Retina (tissue), 1 donor: ENCODE results near the gene PEG3.

Source experiments
- DNase-seq: peaks from one replicate; pipeline ENCODE4 v3.0.0-alpha.2; 2016

Gene PEG3

DNA sequence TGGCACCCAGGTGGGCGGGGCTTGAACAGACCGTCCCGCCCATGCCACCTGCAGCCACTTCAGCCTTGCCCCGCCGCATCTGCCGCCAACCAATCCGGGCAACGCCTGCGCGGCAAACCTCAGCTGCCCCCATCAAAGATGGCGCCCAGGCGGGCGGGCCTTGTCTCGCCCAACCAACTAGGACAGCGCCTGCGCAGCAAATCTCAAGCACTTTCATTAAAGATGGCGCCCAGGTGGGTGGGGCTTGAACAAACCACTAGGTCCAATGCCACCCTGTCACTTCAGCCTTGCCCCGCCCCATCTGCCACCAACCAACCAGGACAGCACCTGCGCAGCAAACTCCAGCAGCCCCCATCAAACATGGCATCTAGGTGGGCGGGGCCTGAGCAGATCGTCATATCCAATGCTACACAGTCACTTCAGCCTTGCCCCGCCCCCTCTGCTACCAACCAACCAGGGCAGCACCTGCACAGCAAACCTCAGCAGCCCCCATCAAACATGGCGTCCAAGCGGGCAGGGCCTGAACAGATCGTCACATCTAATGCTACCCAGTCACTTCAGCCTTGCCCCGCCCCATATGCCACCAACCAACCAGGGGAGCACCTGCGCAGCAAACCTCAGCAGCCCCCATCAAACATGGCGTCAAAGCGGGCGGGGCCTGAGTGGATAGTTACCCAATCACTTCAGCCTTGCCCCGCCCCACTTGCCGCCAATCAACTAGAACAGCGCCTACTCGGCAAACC, 1.4 kb downstream of the PEG3 start:
- peak; percentile 96 for DNase-seq

DNA sequence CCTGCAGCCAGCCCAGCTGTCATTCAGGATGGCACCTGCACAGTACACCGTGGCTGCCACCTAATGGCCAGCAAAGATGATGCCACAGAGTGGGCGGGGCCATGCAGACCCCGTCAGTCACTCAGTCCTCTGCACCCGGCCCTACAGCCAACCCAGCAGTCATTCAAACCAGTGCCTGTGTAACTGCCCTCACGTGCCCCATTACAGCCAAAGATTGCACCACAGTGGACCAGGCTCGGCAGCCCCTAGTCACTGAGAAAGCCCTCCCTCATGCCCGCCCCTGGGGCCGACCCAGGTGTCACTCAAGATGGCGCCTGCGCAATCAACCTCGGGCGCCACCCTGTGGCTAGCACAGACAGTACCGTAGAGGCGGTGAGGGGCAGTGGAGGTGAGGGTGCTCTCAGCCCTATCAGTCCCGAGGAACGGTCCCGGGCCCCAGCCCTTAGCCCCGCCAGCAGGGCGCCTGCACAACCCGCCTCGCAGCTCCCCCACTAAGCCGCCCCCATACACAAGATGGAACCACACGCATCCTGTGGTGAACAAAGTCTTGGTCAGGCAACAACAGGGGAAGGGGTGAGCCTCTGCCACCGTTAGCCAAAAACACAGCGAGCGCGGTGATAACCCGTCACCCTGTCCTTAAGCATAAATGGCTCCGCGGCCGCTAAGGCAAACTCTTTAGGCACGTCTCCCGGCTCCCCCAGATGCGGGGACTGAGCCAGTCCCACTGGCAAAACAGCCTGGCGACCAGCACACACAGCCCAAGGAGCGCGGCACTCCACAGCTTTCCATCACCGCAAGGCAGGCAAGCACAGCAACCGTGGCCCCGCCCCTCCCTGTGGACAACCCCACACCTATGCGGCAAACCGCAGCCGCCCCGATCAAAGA, 2.3 kb downstream of the PEG3 start:
- DNase-seq: peak; percentile 94

DNA sequence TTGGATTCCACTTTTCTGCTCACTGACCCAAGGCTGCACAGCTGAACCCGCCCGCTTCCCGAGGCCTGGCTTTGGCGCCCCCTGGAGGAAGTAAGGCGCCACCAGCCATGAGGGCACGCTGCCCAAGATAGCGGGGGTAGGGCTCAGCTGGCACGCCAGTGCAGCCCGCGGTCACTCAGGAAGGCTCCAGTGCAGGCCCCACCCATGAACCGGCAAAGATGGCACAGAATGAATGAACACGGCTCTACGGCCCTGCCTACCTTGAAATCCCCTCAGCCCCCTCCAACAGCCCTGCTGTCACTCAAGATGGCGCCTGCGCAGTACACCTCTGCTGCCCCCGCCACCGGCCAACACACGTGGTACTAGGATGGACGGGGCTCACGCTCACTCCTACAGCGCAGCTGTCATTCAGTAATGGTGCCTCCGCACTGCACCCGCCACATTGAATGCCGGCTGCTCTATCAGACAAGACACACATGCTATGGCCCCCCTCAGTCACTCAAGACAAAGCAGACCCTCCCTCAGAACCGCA, 3.0 kb downstream of the PEG3 start:
- peak; percentile 93 for DNase-seq

DNA sequence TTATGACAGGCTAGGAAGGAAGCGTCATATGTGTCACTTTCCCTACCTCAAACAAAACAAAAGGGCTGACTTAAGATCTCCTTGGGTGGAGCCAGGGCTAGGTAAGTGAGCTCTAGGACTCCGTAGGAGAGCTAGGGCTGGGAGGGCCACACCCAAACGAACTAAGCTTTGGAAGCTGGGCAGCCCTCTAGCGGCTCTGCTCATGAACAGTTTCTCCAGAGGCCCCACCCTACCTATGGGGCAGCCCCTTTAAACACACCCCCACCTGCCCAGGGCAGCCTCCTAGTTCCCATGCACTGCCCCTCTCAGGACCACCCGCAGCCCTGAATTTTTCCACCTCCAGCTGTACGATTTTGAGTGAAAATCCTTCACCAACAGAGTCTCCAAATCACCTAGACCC, 3.5 kb downstream of the PEG3 start:
- DNase-seq: no peak

DNA sequence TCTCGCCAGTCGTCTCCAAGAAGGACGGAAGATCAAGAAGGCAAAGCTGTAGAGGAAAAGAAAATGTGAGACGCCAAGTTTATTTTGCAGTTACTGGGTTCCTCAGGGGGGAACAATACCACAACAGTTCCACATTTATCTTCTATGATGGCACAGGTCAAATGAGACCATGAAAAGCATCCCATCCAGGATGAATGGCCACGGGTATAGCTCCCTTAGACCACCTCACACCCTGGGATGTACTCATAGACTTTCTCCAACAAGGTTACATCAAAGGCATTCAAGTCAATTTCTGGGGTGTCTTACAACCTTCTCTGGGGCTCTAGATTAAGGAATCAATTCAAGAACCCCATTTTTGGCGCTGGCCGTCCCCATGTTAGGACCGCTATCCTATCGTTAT, 4.5 kb downstream of the PEG3 start:
- DNase-seq: no peak

DNA sequence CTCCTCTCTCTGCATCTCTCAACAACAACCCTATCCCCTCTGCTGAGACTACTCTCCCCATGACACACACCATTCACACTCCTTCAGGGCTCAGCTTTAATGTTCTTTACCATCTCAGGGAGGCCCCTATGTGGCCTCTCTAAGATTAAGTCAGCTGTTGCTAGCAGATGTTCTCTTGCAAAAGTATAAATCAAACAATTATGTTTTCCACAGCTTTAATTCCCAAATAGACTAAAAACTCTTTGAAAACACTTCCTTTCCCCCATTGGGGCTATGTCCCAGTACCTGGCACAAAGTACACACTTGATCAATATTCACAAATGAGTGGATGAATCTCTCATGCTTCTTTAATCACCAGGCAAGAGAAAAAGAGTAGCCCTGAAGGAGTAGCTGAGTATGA, 5.1 kb downstream of the PEG3 start:
- DNase-seq: no peak

DNA sequence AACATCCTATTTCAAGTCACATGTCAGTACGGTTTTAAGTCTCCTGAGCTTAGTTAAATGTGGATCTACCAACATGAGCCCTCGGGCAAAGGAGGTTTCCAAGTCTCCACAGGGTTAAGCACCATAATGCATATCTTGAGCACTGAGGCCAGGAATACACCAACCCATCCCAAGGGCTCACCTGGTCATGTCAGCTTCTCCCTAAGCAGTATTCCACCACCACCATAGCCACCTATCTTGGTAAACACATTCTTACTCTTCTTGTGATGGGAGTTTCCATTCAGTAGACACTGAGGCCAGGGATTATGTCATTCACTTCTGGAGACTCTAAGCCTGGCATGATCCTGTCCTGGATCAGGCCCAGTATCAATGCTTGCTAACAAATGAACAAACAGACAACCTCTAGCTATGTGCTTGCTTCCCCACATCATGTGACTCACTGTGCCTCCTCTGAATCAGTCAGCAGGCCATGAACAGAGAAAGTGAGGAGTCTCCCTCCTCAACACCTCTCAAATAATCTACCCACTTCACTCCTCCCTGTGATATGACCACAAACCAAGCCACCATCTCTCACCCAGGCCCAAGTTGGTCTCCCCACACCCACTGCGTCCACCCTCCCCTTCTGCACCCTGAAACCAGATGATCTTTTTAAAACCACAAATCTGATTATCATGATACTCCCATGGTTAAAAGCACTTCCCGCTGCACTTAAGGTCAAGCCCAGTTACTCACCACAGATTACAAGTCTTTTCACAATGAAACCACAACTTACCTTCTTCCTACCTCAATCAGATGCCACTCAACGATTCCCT, 5.8 kb downstream of the PEG3 start:
- no peak for DNase-seq

DNA sequence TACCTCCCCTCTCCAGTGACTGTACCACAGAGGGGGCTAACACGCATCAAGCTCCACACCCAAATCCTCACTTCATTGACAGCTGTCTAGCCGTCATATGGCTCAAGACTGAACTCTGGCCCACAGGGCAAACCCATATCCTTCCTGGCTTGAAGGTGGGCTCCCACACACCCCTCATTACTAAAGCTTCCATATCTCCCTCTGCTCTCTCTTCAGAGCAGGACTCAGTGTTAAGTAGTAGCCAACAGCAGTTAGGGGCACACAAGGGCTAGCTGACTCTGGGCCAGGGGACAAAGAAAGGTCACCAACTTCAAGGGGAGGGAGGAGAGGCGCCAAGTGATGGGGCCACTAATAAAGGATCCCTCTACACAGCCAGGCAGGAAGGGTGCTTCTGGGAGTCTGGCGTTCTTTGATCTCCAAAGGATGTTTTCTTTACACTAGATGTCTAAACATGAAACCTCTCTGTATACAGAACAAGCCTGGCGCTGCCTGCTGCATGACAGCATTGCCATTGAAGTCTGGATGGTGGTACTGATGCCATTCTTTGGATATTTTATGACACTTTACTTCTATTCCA, 8.1 kb downstream of the PEG3 start:
- no peak for DNase-seq

DNA sequence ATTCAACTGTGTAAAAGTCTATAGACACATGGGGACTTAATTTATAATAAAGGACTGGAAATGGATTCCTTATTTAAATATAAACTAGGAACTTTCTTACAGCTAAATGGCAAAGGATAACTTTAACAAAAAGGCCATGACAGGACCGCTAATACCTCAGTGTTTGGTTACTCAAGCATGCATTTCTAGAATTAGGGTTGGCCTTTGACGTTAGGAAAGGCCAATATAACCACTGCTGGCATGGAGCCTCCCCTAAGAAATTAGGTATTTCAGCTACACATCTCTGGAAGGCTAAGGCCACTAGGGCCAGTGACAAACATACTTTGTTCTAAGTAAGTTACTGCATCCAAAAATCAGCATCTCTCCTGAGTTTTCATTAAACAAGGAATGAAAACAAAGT, 9.3 kb downstream of the PEG3 start:
- DNase-seq: no peak

DNA sequence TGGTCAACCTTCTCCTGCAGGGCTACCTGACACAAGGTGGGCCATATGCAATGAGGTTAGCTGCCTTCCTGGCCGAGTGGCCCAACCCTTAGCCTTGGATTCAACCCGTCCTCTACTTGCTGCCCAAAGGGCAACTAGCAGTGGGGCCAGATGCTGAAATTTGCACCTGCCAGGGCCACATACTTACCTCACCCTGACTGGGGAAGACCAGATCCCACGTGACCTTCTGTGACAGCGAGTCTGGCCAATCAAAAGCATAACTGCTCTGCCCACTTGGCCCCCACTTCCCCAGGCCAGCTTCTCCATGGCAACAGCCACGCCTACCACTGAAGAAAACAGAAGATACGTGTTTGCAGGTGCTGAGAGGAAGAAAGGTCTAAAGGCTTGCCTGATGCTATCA, 10.9 kb downstream of the PEG3 start:
- DNase-seq: no peak

DNA sequence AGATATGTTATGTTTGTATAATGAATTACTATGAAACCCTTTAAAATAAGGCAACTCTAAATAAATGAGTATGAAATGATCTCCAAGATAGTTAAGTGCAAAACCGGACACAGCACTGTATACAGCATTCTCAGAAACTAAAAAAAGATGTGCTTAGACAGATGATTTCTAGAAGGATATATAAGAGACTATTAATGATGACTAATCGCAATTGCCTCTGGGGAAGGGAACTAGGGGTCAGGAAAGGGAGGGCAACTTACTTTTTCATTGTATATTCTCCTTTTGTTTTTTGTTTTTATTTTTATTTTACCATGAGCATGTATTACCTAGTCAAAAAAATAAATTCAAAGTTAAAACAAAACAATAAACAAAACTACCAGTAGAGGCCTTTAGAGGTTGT, 12.8 kb downstream of the PEG3 start:
- DNase-seq: no peak

DNA sequence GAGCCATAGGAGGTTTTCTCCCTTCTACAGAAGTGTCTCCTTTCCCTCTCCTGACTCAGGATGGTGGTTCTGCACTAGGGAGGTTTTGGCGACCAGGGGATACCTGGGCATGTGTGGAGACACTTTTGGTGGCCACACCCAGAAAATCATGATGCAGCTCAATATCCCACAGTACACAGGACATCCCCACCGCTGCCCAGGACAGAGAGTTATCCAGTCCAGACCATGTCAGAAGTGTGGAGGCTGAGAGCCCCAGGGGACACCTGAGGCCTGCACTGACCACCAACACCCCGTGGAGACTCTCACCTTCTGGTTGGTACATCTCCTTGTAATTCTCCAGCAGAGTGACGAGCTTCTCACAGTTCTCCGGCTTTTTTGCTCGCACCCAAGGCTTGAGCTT, 16.6 kb downstream of the PEG3 start:
- no peak for DNase-seq

DNA sequence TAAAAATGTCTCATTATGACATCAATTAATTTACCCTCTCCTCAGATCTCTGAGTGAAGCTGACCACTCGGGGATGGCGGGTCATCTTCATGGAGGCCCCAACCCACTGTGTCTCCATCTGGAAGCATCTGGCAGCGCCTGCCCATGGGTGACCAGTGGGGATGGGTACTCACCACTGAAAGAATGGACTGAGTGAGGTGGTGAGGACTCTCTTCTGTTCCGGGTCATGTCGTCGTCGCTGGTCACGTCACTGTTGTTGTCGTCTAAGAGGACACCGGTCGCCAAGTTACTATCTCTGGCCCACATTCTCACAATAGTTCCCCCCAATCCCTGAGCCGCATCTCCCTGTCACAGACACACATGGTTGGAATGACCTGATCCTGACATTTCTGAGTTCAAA, 17.1 kb downstream of the PEG3 start:
- DNase-seq: no peak

DNA sequence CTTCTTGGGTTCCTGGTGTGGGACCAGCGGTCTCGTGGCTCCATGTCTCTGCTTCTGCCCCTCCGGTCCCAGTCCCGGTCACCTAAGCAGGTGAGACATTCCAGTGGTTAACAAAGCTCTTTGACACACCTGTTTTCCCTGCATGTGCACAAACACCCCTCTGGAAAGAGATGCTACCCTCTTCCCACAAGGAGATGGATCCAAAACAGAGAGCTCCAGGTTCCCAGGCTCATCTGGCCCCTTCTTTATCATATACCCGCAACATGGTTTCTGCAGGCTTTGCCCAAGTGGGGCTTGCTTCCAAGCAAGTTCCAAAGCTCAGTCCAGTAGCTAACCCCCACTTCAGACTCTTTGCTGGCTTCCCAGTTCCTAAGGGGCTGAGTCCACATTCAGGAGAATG, 17.8 kb downstream of the PEG3 start:
- DNase-seq: no peak

DNA sequence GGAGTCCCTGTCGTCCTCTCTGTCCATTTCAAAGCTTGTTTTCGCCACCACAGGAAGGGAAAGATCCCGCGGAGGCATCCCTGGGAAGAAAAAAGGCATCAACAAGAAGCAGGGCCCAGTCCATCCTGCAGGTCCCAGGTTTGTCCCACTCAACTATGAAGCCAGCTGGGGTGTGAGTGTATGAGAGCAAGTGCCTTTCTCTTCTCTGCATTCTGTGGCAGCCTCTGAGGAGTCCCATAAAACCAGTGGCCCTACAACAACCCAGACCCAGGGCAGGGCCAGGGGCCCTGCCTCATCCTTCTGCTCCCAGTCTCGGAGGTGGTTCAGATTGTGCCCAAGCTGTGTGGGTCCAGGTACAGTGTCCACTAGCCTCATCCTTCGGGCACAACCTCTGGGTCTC, 18.9 kb downstream of the PEG3 start:
- DNase-seq: no peak

DNA sequence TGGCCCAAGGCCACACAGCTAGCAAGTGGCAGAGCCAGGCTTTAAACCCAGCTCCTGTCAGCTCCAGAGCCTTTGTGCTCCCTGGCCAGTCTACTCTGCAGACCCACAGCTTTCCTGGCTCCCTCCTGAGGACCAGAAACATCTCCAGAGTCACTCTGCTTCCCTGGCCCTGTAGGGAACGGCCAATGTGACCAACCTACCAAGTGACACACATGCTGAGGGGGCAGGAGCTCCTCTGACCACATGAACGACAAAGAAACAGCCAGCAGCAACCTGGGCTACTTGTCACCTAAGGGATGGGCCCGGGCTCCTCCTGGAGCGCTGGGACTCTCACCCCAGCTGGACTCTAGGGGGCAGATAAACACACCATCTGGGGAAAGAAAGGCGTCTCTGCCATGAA, 19.3 kb downstream of the PEG3 start:
- no peak for DNase-seq

DNA sequence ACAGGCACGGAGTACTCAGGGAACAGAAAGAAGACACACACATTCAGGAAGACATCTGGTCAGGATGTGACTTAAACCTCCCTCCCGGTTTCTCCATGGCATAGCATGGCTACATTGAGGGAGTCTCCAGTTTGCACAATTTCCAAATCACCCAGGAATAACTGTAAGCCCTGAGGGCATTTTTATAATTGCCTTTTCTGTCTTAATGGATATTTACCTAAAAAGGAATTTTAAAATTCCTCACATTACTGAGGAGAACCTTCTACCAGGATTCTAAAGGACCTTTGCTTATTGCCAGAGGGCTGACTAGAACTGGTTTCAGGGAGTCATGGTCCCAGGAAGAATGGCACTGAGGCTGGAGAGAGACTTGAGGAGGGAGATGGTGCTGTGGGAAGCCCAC, 21.4 kb downstream of the PEG3 start:
- no peak for DNase-seq

DNA sequence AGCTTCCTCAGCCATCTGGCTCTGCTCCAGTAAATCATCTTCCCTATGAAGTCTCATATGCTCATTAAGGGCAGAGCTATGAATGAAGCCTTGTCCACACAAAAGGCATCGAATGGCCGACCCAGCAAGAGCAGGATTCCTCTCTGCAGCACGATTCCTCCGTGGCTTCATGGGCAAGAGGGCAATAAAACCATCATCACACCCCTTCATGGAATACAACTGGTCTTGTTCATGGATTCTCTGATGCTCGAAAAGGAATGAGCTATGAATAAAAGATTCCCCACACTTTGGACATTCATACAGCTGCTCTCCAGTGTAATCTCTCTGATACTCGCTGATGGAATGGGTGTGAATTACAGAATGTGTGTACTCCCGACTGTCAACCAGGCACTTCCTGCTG, 25.9 kb downstream of the PEG3 start:
- no peak for DNase-seq

DNA sequence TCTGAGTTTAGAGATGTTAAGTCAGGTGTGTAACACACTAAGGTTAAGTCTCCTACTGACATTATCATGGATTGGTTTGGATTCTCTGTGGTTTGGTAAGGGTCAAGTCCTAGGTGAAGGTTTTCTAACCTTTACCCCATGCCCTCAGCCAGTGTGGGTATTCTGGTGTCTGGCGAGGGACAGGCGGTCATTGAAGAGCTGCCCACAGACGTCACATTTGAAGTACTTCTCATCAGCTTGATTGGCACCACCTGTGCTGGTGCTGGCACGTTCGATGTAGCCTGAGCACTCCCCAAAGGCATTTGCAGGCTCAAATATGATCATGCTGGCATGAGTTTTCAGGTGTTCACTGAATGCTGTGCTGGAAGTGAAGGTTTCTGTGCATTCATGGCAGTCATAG, 27.0 kb downstream of the PEG3 start:
- DNase-seq: no peak

DNA sequence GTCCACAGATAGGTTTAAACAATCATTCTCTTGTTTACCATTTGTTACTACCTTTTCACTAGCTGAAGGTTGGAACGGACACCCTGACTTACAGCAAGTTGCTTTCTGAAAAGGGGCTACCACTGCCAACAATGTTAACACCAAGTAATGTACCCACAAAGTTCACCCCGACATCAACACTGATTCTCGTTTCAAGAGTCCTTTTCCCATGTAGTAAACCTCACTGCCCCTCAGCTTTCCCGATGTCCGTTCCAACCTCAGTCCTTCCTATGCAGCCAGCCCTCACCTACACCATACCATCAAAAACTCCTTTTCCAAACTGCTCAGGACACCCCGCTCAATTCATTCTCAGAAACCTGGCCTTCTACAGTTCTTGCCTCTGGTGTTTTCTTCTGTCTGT, 29.0 kb downstream of the PEG3 start:
- no peak for DNase-seq

DNA sequence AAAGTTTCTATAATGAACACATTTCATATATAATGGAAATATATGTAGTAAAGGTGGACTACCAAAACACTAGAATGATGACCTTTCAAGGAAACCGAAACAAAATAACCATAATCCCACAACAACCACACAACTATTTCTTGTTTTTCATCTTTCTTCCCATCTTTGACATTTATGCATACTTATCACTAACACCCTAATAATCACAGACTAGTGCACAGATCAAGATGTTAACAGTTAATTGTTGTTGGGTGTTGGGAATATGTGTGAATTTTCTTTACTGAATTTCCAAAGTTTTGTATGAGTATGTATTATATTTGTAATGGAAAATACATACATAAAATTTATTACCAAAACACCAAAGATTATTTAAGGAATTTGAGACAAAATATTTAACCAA, 30.3 kb downstream of the PEG3 start:
- DNase-seq: no peak

DNA sequence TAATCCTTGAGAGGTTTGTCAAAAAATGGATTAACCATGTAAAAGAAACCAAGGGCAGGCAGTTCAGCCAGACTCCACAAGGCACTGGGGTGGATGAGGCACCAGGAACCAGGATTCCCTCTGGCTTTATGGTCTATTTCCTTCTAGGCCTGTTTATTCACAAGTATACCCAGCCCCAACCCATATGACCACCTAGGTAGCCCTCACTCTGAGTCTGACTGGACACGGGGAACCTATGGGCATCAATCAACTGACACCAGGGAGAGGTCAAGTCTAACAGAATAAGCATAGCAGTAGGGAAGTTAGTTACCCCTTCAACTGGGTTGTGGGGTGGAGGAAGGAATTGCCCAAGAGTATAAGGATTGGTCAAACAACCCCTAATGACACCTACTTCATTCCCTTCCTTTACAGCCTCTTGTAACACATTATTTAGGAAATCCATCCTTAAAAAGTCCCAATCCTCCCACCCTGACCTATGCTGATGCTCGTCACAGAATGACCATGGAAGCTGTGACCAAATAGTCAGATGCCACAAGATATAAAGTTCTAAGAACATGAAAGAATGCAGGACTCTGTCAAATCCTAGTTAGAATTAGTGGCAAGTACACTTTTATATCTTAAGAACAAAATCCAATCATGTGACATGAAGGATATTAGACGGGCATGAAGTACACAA, 31.7 kb downstream of the PEG3 start:
- DNase-seq: no peak
